ENCODE data around the gene RTP5. TPM values are rescaled to one million over a fixed set of nuclear protein-coding genes. Genes with fewer than 3 reads are reported as not detected.

RTP5 gene
- total and polyA plus RNA-seq, 2 donors (not counting 3 experiments of a cell fraction or from before 2014, with no cell fraction given) = not detected

DNA sequence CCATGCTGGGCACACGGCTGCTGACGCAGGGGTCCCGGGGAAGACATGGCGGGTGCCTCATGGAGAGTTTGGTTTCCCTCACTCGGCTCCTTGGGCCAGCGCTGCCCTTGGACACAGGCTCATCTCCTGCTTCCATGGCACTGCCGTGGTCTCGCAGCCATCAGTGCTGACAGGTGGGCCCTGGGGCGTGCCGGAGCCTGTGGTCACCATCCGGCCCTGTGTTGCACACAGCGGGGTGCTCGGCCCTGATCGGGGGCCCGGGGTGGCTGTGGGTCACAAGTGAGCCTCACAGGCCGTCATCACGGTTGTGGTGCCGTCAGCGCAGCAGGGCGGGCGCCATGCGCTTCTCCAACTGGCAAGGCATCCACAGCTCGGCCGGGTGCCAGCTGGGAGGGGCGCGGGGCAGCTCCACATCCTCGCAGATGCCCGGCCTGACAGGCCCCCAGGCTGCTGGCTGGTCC lies 582 bp downstream of the RTP5 start:
- H3K4me1 ChIP-seq (ENCODE audit: control insufficient read depth, extremely low read depth, insufficient read depth, low read length) = no peaks in the 10 kb centered on the region
- no peak overlapping the region for H3K4me2 ChIP-seq (ENCODE audit: insufficient read depth, low read length)
- H3K9me3 ChIP-seq (replicated peaks; ENCODE audit: control insufficient read depth, insufficient read depth, low read length) = no peaks in the 10 kb centered on the region
- dilution Hi-C loops (cut with MboI; ENCODE audit: extremely low pct_ligation_motif_present, low sequenced_read_pairs) (no loop called here), intact Hi-C loops (cut with micrococcal nuclease) (loop anchor here (10.0 kb wide), 1 partner anchor 365 kb away; the partner anchor contains the start of gene STK25)
- H3K36me3 ChIP-seq (ENCODE audit: control insufficient read depth in 2 of 2, extremely low read depth in 1 of 2, insufficient read depth in 2 of 2, low read length in 2 of 2) = no peaks in the 10 kb centered on the region
- no peak overlapping the region for H3K4me3 ChIP-seq (replicated peaks in 1 of 3; ENCODE audit: insufficient read depth in 1 of 3, low read depth in 1 of 3, low read length in 3 of 3)
- peaks cover 0 to 5% of the 10 kb centered on the region in 2 experiments for H3K27me3 ChIP-seq (ENCODE audit: control insufficient read depth in 2 of 2, insufficient read depth in 2 of 2, low read length in 2 of 2)
- H3K9ac ChIP-seq (replicated peaks; ENCODE audit: extremely low read depth, insufficient read depth, low read length) = no peak overlapping the region
- H4K20me1 ChIP-seq (replicated peaks; ENCODE audit: control insufficient read depth, extremely low read depth, insufficient read depth, low read length) = no peaks in the 10 kb centered on the region
- H3K27ac ChIP-seq (ENCODE audit: insufficient read depth, low read depth, low read length) = no peak overlapping the region
- H3K9me1 ChIP-seq (replicated peaks; ENCODE audit: control insufficient read depth, extremely low read depth, insufficient read depth, low read length) = no peaks in the 10 kb centered on the region
- no peaks in the 10 kb centered on the region for H3K79me2 ChIP-seq (ENCODE audit: control insufficient read depth, insufficient read depth, low read length)
- FAIRE-seq = no peak
- TF ChIP-seq EZH2 (IDR thresholded peaks at IDR 0.05; ENCODE audit: borderline replicate concordance, low read depth, low read length, severe bottlenecking) (no peak), JUN (IDR thresholded peaks at IDR 0.05; ENCODE audit: borderline replicate concordance, insufficient read depth, insufficient read length, low read depth) (no peak), GATA2 (IDR thresholded peaks at IDR 0.05; ENCODE audit: insufficient read depth, insufficient read length, low read depth, low read length) (no peak), MYC (IDR thresholded peaks at IDR 0.05; ENCODE audit: low read depth, low read length) (no peak), POLR2A (IDR thresholded peaks at IDR 0.05; ENCODE audit: low read depth, low read length) (no peak), FOS (IDR thresholded peaks at IDR 0.05; ENCODE audit: borderline replicate concordance, insufficient read depth, low read length) (no peak), POLR2AphosphoS5 (IDR thresholded peaks at IDR 0.05; ENCODE audit: insufficient read depth, low read depth, low read length) (no peak)
- TF ChIP-seq, protein P1, sequence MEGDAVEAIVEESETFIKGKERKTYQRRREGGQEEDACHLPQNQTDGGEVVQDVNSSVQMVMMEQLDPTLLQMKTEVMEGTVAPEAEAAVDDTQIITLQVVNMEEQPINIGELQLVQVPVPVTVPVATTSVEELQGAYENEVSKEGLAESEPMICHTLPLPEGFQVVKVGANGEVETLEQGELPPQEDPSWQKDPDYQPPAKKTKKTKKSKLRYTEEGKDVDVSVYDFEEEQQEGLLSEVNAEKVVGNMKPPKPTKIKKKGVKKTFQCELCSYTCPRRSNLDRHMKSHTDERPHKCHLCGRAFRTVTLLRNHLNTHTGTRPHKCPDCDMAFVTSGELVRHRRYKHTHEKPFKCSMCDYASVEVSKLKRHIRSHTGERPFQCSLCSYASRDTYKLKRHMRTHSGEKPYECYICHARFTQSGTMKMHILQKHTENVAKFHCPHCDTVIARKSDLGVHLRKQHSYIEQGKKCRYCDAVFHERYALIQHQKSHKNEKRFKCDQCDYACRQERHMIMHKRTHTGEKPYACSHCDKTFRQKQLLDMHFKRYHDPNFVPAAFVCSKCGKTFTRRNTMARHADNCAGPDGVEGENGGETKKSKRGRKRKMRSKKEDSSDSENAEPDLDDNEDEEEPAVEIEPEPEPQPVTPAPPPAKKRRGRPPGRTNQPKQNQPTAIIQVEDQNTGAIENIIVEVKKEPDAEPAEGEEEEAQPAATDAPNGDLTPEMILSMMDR (IDR thresholded peaks at IDR 0.05; ENCODE audit: extremely low read depth in 1 of 2, insufficient read depth in 1 of 2, low read depth in 1 of 2, low read length in 2 of 2) = no peak
- TF ChIP-seq, protein P2, sequence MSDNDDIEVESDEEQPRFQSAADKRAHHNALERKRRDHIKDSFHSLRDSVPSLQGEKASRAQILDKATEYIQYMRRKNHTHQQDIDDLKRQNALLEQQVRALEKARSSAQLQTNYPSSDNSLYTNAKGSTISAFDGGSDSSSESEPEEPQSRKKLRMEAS (IDR thresholded peaks at IDR 0.05; ENCODE audit: insufficient read depth, insufficient read length) = no peak
- no peak overlapping the region for H2AFZ ChIP-seq (ENCODE audit: low read depth, low read length)
- POLR2A ChIA-PET = no interaction called here
- DNase-seq (ENCODE audit: low read depth, low spot score) = no peak
- CTCF ChIA-PET = no interaction called here
- no TSS peak for BruUV-seq (replicated peaks)
